ENCODE data around the gene GULP1.

The GULP1 gene

DNA sequence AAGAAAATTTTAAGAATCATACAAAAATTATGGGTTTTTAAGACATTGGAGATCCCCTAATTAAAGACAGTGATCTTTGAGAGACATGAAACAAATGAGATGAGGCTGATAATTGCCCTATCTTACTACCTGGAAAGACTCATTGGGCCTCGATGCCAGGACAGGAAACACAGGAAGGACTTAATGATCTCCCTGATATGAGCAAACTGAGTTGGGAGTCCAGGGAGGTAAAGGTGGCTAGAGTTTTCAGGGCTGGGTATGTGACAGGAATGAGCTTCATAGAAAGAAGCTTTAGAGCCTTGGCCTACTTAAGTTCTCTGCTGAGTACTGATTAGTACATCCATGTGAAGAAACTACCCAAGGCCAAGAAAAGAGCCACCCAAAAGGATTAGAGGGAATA, 40.6 kb upstream of the GULP1 start:
- no peaks in the 10 kb centered on the region for H3K36me3 ChIP-seq (ENCODE audit: low read depth)
- no peaks in the 10 kb centered on the region for H3K9me3 ChIP-seq (ENCODE audit: severe bottlenecking)
- TF ChIP-seq CTCF (IDR thresholded peaks at IDR 0.05; ENCODE audit: poor library complexity, severe bottlenecking), result no peak
- no peak overlapping the region for H3K27ac ChIP-seq (ENCODE audit: poor library complexity, severe bottlenecking)
- no peaks in the 10 kb centered on the region for H3K27me3 ChIP-seq (ENCODE audit: insufficient read depth, poor library complexity, severe bottlenecking)
- DNase-seq (ENCODE audit: low spot score) (no peak), ATAC-seq (ENCODE audit: low read depth) (no peak)
- H3K4me3 ChIP-seq (ENCODE audit: severe bottlenecking), result no peak overlapping the region
- H3K4me1 ChIP-seq (ENCODE audit: insufficient read depth, poor library complexity, severe bottlenecking), result no peaks in the 10 kb centered on the region

- DNase-seq (ENCODE audit: low spot score) (no peak), ATAC-seq (ENCODE audit: low read depth) (no peak)
- H3K4me1 ChIP-seq (ENCODE audit: insufficient read depth, poor library complexity, severe bottlenecking), result no peaks in the 10 kb centered on the region
- H3K27ac ChIP-seq (ENCODE audit: poor library complexity, severe bottlenecking), result no peak overlapping the region
- H3K9me3 ChIP-seq (ENCODE audit: severe bottlenecking), result no peaks in the 10 kb centered on the region
- TF ChIP-seq CTCF (IDR thresholded peaks at IDR 0.05; ENCODE audit: poor library complexity, severe bottlenecking), result no peak
- no peak overlapping the region for H3K4me3 ChIP-seq (ENCODE audit: severe bottlenecking)
- no peaks in the 10 kb centered on the region for H3K36me3 ChIP-seq (ENCODE audit: low read depth)
- no peaks in the 10 kb centered on the region for H3K27me3 ChIP-seq (ENCODE audit: insufficient read depth, poor library complexity, severe bottlenecking)
Measured at GRCh38 chr2:188256420-188256819, 35.3 kb upstream of the GULP1 start.

GRCh38 chr2:188265315-188265714, 26.4 kb upstream of the GULP1 start:
- Histone ChIP-seq H3K27ac (ENCODE audit: poor library complexity, severe bottlenecking) (no peak overlapping the region), H3K9me3 (ENCODE audit: severe bottlenecking) (no peaks in the 10 kb centered on the region), H3K36me3 (ENCODE audit: low read depth) (no peaks in the 10 kb centered on the region), H3K27me3 (ENCODE audit: insufficient read depth, poor library complexity, severe bottlenecking) (no peaks in the 10 kb centered on the region), H3K4me1 (ENCODE audit: insufficient read depth, poor library complexity, severe bottlenecking) (no peaks in the 10 kb centered on the region), H3K4me3 (ENCODE audit: severe bottlenecking) (no peak overlapping the region)
- no peak for TF ChIP-seq CTCF (IDR thresholded peaks at IDR 0.05; ENCODE audit: poor library complexity, severe bottlenecking)
- no peak for ATAC-seq (ENCODE audit: low read depth)
- DNase-seq (ENCODE audit: low spot score), result no peak

GRCh38 chr2:188267776-188268175, 23.9 kb upstream of the GULP1 start:
- TF ChIP-seq CTCF (IDR thresholded peaks at IDR 0.05; ENCODE audit: poor library complexity, severe bottlenecking), result no peak
- no peak overlapping the region for H3K4me3 ChIP-seq (ENCODE audit: severe bottlenecking)
- H3K9me3 ChIP-seq (ENCODE audit: severe bottlenecking), result no peaks in the 10 kb centered on the region
- no peak for DNase-seq (ENCODE audit: low spot score)
- H3K36me3 ChIP-seq (ENCODE audit: low read depth), result no peaks in the 10 kb centered on the region
- no peak for ATAC-seq (ENCODE audit: low read depth)
- H3K27me3 ChIP-seq (ENCODE audit: insufficient read depth, poor library complexity, severe bottlenecking), result no peaks in the 10 kb centered on the region
- no peaks in the 10 kb centered on the region for H3K4me1 ChIP-seq (ENCODE audit: insufficient read depth, poor library complexity, severe bottlenecking)
- no peak overlapping the region for H3K27ac ChIP-seq (ENCODE audit: poor library complexity, severe bottlenecking)

- no peak for TF ChIP-seq CTCF (IDR thresholded peaks at IDR 0.05; ENCODE audit: poor library complexity, severe bottlenecking)
- Histone ChIP-seq H3K36me3 (ENCODE audit: low read depth) (no peaks in the 10 kb centered on the region), H3K9me3 (ENCODE audit: severe bottlenecking) (no peaks in the 10 kb centered on the region), H3K27me3 (ENCODE audit: insufficient read depth, poor library complexity, severe bottlenecking) (no peaks in the 10 kb centered on the region), H3K4me3 (ENCODE audit: severe bottlenecking) (no peak overlapping the region), H3K4me1 (ENCODE audit: insufficient read depth, poor library complexity, severe bottlenecking) (no peaks in the 10 kb centered on the region), H3K27ac (ENCODE audit: poor library complexity, severe bottlenecking) (no peak overlapping the region)
- DNase-seq (ENCODE audit: low spot score) (no peak), ATAC-seq (ENCODE audit: low read depth) (no peak)
Measured at GRCh38 chr2:188269004-188269403, 22.7 kb upstream of the GULP1 start.

Data from RWPE2 (cell line).